ENCODE results near the gene RNF11. TPM values are rescaled to one million over a fixed set of nuclear protein-coding genes. Genes with fewer than 3 reads are reported as not detected.
"Not testable (repeated sequence)": the region's sequence is repeated elsewhere in the genome, so short reads cannot be mapped to it uniquely, and the experiment has no call there.

The RNF11 gene
- 117 TPM for polyA plus RNA-seq (2013, experiment 1 of 2; ENCODE audit: insufficient read length)
- polyA plus RNA-seq (2013, experiment 2 of 2; ENCODE audit: insufficient read length): 129 TPM

- peak; percentile 89 for DNase-seq
Measured at GRCh38 chr1:51235673-51236530, at the start of gene RNF11. Gene RNF11 (plus strand): TSS chr1:51236273. CDS start chr1:51236757, 484 bp downstream.

GRCh38 chr1:51188230-51188629 lies 47.8 kb upstream of the RNF11 start:
- no peak for DNase-seq

- peak; percentile 68 for DNase-seq
Measured at GRCh38 chr1:51189421-51190073, 46.5 kb upstream of the RNF11 start.

GRCh38 chr1:51190961-51191360 lies 45.1 kb upstream of the RNF11 start:
- DNase-seq: no peak

- peak; percentile 76 for DNase-seq
Measured at GRCh38 chr1:51192213-51192843, 43.7 kb upstream of the RNF11 start.

GRCh38 chr1:51193564-51193963 lies 42.5 kb upstream of the RNF11 start:
- no peak for DNase-seq

GRCh38 chr1:51203121-51203873 lies 32.8 kb upstream of the RNF11 start:
- DNase-seq: no peak

- no peak for DNase-seq
Measured at GRCh38 chr1:51203874-51204245, 32.2 kb upstream of the RNF11 start.

- DNase-seq: no peak
Measured at GRCh38 chr1:51210055-51210454, 26.0 kb upstream of the RNF11 start.

GRCh38 chr1:51210676-51211075 lies 25.4 kb upstream of the RNF11 start:
- no peak for DNase-seq

- peak; percentile 60 for DNase-seq
Measured at GRCh38 chr1:51214615-51215131, 21.4 kb upstream of the RNF11 start.

GRCh38 chr1:51215169-51215568 lies 20.9 kb upstream of the RNF11 start:
- DNase-seq: no peak

GRCh38 chr1:51216631-51217030 lies 19.4 kb upstream of the RNF11 start:
- no peak for DNase-seq

- DNase-seq: peak; percentile 28
Measured at GRCh38 chr1:51217101-51217500, 19.0 kb upstream of the RNF11 start.

GRCh38 chr1:51218570-51218969 lies 17.5 kb upstream of the RNF11 start:
- DNase-seq: no peak

GRCh38 chr1:51219022-51219421 lies 17.1 kb upstream of the RNF11 start:
- no peak for DNase-seq

- not testable (repeated sequence) for DNase-seq
Measured at GRCh38 chr1:51221529-51221928, 14.5 kb upstream of the RNF11 start.

- no peak for DNase-seq
Measured at GRCh38 chr1:51222136-51222787, 13.8 kb upstream of the RNF11 start.

- DNase-seq: no peak
Measured at GRCh38 chr1:51222809-51223208, 13.3 kb upstream of the RNF11 start.

GRCh38 chr1:51224255-51224654 lies 11.8 kb upstream of the RNF11 start:
- DNase-seq: no peak

- DNase-seq: not testable (repeated sequence)
Measured at GRCh38 chr1:51227231-51227960, 8.7 kb upstream of the RNF11 start.

Measured in fibroblast of skin of back (primary cell).